Stimulated activated effector memory CD8-positive, alpha-beta T cell treated with anti-CD3 and anti-CD28 coated beads, Interleukin-12 subunit alpha, Interleukin-12 subunit beta, amount 100 ng/mL, for 72 hours (primary cell): ENCODE measurements around the gene RTN4RL1.

Experiments
- ATAC-seq: fragments of 150-1000 bp; cut with Tn5 transposase; 2 replicates; pipeline ENCODE4 v1.10.0; 2021
- DNase-seq, 2 donors: peaks; one replicate each; pipeline ENCODE4 v3.0.0; 2021 to 2022; ENCODE audit warnings: low spot score in 2 of 2
- H3K27ac Mint-ChIP-seq: one replicate; pipeline ENCODE4 v1.8.0; 2022; ENCODE audit warnings: mild to moderate bottlenecking, mixed read lengths
- H3K36me3 Mint-ChIP-seq: one replicate; pipeline ENCODE4 v1.8.0; 2022; ENCODE audit warnings: mild to moderate bottlenecking, mixed read lengths
- H3K4me1 Mint-ChIP-seq: one replicate; pipeline ENCODE4 v1.8.0; 2022; ENCODE audit warnings: mixed read lengths
- H3K4me3 Mint-ChIP-seq: one replicate; pipeline ENCODE4 v1.8.0; 2022; ENCODE audit warnings: mild to moderate bottlenecking, mixed read lengths
- H3K9me3 Mint-ChIP-seq: one replicate; pipeline ENCODE4 v1.8.0; 2022; ENCODE audit warnings: mixed read lengths

RTN4RL1 gene

GRCh38 chr17:2054512-2055291, 29.6 kb upstream of the RTN4RL1 start, which contains the start of gene HIC1:
Gene HIC1, plus strand, starts transcription at chr17:2055103. Its CDS starts 1,588 bp downstream, at chr17:2056691.
- Mint-ChIP-seq H3K27ac (peak within 1 kb of the TSS; percentile 86), H3K4me3 (peak within 1 kb of the TSS; percentile 74), H3K4me1 (peaks cover 27% of the 10 kb centered on the region), H3K9me3 (no peaks in the 10 kb centered on the region), H3K36me3 (peaks cover 51% of the 10 kb centered on the region)
- ATAC-seq (peak; percentile 69), DNase-seq (peak; percentile 89 to 91)

- H3K4me1 Mint-ChIP-seq, result peaks cover 26% of the 10 kb centered on the region
- ATAC-seq (no peak), DNase-seq (peak; percentile 57 to 88)
- H3K27ac Mint-ChIP-seq, result peak overlapping the region; percentile 86
- no peaks in the 10 kb centered on the region for H3K9me3 Mint-ChIP-seq
- H3K4me3 Mint-ChIP-seq, result peak overlapping the region; percentile 74
- H3K36me3 Mint-ChIP-seq, result peaks cover 50% of the 10 kb centered on the region
Observed at GRCh38 chr17:2054262-2054511, 29.1 kb upstream of the RTN4RL1 start.

GRCh38 chr17:2053380-2054261, 28.5 kb upstream of the RTN4RL1 start:
- Mint-ChIP-seq H3K4me1 (peaks cover 31% of the 10 kb centered on the region), H3K4me3 (peak overlapping the region; percentile 74), H3K36me3 (peaks cover 47% of the 10 kb centered on the region), H3K9me3 (no peaks in the 10 kb centered on the region), H3K27ac (peak overlapping the region; percentile 86)
- ATAC-seq (peak; percentile 41), DNase-seq (peak; percentile 80 to 92)

GRCh38 chr17:2051933-2052559, 26.9 kb upstream of the RTN4RL1 start:
- Mint-ChIP-seq H3K4me1 (peaks cover 36% of the 10 kb centered on the region), H3K27ac (peak overlapping the region; percentile 72), H3K4me3 (peak overlapping the region; percentile 43), H3K36me3 (peaks cover 34% of the 10 kb centered on the region), H3K9me3 (no peaks in the 10 kb centered on the region)
- DNase-seq (no peak), ATAC-seq (no peak)

- peaks cover 28% of the 10 kb centered on the region for H3K36me3 Mint-ChIP-seq
- peak overlapping the region; percentile 72 for H3K27ac Mint-ChIP-seq
- ATAC-seq, result no peak
- peaks cover 36% of the 10 kb centered on the region for H3K4me1 Mint-ChIP-seq
- H3K4me3 Mint-ChIP-seq, result peak overlapping the region; percentile 43
- no peak for DNase-seq
- no peaks in the 10 kb centered on the region for H3K9me3 Mint-ChIP-seq
Observed at GRCh38 chr17:2051061-2051932, 26.2 kb upstream of the RTN4RL1 start.

GRCh38 chr17:2050300-2051060, 25.3 kb upstream of the RTN4RL1 start:
- peaks cover 36% of the 10 kb centered on the region for H3K4me1 Mint-ChIP-seq
- H3K9me3 Mint-ChIP-seq, result no peaks in the 10 kb centered on the region
- H3K36me3 Mint-ChIP-seq, result peaks cover 28% of the 10 kb centered on the region
- ATAC-seq (peak; percentile 27), DNase-seq (peak; percentile 68 to 83)
- H3K27ac Mint-ChIP-seq, result no peak overlapping the region
- H3K4me3 Mint-ChIP-seq, result peak overlapping the region; percentile 64

GRCh38 chr17:2049333-2050299, 24.5 kb upstream of the RTN4RL1 start:
- H3K4me1 Mint-ChIP-seq, result peaks cover 38% of the 10 kb centered on the region
- ATAC-seq (peak; percentile 63), DNase-seq (peak; percentile 90 to 97)
- H3K36me3 Mint-ChIP-seq, result peaks cover 34% of the 10 kb centered on the region
- H3K9me3 Mint-ChIP-seq, result no peaks in the 10 kb centered on the region
- H3K4me3 Mint-ChIP-seq, result peak overlapping the region; percentile 64
- H3K27ac Mint-ChIP-seq, result peak overlapping the region; percentile 74

- no peaks in the 10 kb centered on the region for H3K9me3 Mint-ChIP-seq
- DNase-seq (no peak), ATAC-seq (no peak)
- peak overlapping the region; percentile 64 for H3K4me3 Mint-ChIP-seq
- H3K36me3 Mint-ChIP-seq, result peaks cover 34% of the 10 kb centered on the region
- peaks cover 38% of the 10 kb centered on the region for H3K4me1 Mint-ChIP-seq
- H3K27ac Mint-ChIP-seq, result peak overlapping the region; percentile 74
Observed at GRCh38 chr17:2048805-2049204, 23.7 kb upstream of the RTN4RL1 start.

GRCh38 chr17:2047590-2047989, 22.5 kb upstream of the RTN4RL1 start:
- Mint-ChIP-seq H3K4me1 (peaks cover 41% of the 10 kb centered on the region), H3K36me3 (peaks cover 36% of the 10 kb centered on the region), H3K9me3 (no peaks in the 10 kb centered on the region), H3K4me3 (no peak overlapping the region), H3K27ac (no peak overlapping the region)
- DNase-seq (no peak), ATAC-seq (no peak)

- peaks cover 41% of the 10 kb centered on the region for H3K4me1 Mint-ChIP-seq
- no peak for DNase-seq
- H3K27ac Mint-ChIP-seq, result peak overlapping the region; percentile 97
- peaks cover 53% of the 10 kb centered on the region for H3K36me3 Mint-ChIP-seq
- no peak overlapping the region for H3K4me3 Mint-ChIP-seq
- ATAC-seq, result no peak
- no peaks in the 10 kb centered on the region for H3K9me3 Mint-ChIP-seq
Observed at GRCh38 chr17:2044263-2044894, 19.2 kb upstream of the RTN4RL1 start.

- Mint-ChIP-seq H3K4me1 (peaks cover 35% of the 10 kb centered on the region), H3K36me3 (peaks cover 55% of the 10 kb centered on the region), H3K9me3 (no peaks in the 10 kb centered on the region), H3K27ac (peak overlapping the region; percentile 97), H3K4me3 (peak overlapping the region; percentile 96)
- DNase-seq (no peak), ATAC-seq (no peak)
Observed at GRCh38 chr17:2043785-2044184, 18.7 kb upstream of the RTN4RL1 start.

- Mint-ChIP-seq H3K4me1 (peaks cover 30% of the 10 kb centered on the region), H3K36me3 (peaks cover 63% of the 10 kb centered on the region), H3K4me3 (peak overlapping the region; percentile 96), H3K27ac (peak overlapping the region; percentile 97), H3K9me3 (no peaks in the 10 kb centered on the region)
- DNase-seq (no peak), ATAC-seq (no peak)
Observed at GRCh38 chr17:2042933-2043332, 17.8 kb upstream of the RTN4RL1 start.

- Mint-ChIP-seq H3K4me1 (peaks cover 29% of the 10 kb centered on the region), H3K36me3 (peaks cover 69% of the 10 kb centered on the region), H3K4me3 (peak overlapping the region; percentile 96), H3K9me3 (no peaks in the 10 kb centered on the region), H3K27ac (peak overlapping the region; percentile 97)
- ATAC-seq, result no peak
- DNase-seq, result no peak
Observed at GRCh38 chr17:2042390-2042847, 17.3 kb upstream of the RTN4RL1 start.
